CD4-positive, alpha-beta T cell treated with Interleukin-17A for 1 hour (primary cell): ENCODE measurements around the gene MN1.

Experiments used
- DNase-seq: peaks from one replicate; pipeline ENCODE4 v3.0.0-alpha.2; 2020

Gene MN1

GRCh38 chr22:27709919-27710675, 91.5 kb downstream of the MN1 start:
- no peak for DNase-seq

GRCh38 chr22:27706489-27706888, 95.1 kb downstream of the MN1 start:
- no peak for DNase-seq

- DNase-seq = no peak
Measured at GRCh38 chr22:27705408-27706080, 96.0 kb downstream of the MN1 start.

GRCh38 chr22:27704581-27704980, 97.0 kb downstream of the MN1 start:
- no peak for DNase-seq

- DNase-seq = no peak
Measured at GRCh38 chr22:27699383-27700019, 102.1 kb downstream of the MN1 start.

GRCh38 chr22:27698813-27699212, 102.7 kb downstream of the MN1 start:
- DNase-seq = no peak
